ENCODE results near the gene MRRF.

Gene MRRF

DNA sequence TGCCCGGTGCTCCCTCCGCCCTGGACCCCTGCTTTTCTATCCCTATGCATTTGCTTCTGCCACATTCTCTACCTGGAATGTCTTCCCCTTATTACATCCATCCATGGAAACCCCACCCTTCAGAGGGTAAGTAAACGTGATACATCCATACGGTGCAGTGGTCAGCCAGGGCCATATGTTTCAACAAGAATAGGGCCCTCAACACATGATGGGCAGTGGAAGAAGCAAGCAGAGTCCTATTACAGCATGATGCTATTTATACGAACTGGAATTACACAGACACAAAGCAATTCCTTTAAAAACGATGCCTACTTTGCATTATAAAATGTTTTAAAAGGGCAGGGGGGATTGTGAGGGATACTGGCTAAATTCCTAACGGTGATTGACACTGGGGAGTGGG lies 68.0 kb downstream of the MRRF start:
- TF ChIP-seq POLR2AphosphoS5 (IDR thresholded peaks at IDR 0.05; ENCODE audit: low read depth, low read length) (no peak), SIN3A (IDR thresholded peaks at IDR 0.05; ENCODE audit: borderline replicate concordance, insufficient read depth, low read length) (no peak), TAF1 (IDR thresholded peaks at IDR 0.05; ENCODE audit: borderline replicate concordance, insufficient read depth, low read length) (no peak), FOXP2 (optimal IDR thresholded peaks at IDR 0.05; ENCODE audit: borderline replicate concordance, extremely low read depth, extremely low read length, insufficient read depth) (no peak)
- TF ChIP-seq, protein P1, sequence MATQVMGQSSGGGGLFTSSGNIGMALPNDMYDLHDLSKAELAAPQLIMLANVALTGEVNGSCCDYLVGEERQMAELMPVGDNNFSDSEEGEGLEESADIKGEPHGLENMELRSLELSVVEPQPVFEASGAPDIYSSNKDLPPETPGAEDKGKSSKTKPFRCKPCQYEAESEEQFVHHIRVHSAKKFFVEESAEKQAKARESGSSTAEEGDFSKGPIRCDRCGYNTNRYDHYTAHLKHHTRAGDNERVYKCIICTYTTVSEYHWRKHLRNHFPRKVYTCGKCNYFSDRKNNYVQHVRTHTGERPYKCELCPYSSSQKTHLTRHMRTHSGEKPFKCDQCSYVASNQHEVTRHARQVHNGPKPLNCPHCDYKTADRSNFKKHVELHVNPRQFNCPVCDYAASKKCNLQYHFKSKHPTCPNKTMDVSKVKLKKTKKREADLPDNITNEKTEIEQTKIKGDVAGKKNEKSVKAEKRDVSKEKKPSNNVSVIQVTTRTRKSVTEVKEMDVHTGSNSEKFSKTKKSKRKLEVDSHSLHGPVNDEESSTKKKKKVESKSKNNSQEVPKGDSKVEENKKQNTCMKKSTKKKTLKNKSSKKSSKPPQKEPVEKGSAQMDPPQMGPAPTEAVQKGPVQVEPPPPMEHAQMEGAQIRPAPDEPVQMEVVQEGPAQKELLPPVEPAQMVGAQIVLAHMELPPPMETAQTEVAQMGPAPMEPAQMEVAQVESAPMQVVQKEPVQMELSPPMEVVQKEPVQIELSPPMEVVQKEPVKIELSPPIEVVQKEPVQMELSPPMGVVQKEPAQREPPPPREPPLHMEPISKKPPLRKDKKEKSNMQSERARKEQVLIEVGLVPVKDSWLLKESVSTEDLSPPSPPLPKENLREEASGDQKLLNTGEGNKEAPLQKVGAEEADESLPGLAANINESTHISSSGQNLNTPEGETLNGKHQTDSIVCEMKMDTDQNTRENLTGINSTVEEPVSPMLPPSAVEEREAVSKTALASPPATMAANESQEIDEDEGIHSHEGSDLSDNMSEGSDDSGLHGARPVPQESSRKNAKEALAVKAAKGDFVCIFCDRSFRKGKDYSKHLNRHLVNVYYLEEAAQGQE (IDR thresholded peaks at IDR 0.05; ENCODE audit: insufficient read depth in 1 of 2, low read depth in 2 of 2, low read length in 2 of 2), result no peak

DNA sequence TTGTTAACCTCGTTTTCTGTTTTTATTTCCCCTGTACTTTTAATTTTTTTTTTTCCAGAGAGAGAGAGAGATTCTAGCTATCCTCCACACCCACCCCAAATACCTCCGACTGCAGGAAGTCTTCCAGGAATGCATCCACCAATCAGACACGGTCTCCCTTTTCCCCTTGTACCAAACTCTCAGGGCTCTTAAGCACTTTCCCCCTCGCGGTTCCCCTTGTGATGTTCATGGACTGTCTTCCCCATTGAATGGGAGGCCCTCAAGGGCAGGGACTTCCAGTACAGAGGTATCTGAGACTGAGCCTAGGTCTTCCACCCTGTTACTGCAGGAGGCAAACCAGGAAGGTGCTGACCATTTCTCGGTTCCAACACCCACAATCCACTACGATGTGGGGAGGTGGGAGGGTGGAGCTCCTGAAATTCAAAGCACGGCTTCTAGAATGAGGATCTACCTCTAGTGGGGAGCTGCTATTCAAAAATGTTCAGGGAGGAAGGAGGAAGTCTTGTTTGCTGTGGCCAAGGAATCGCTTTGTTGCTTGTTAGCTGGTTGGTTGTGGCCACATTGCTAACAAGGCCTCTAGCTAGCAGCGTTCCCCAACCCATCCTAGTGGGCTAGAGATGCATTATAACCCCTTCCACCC lies 68.6 kb downstream of the MRRF start:
- no peak for TF ChIP-seq SIN3A (IDR thresholded peaks at IDR 0.05; ENCODE audit: borderline replicate concordance, insufficient read depth, low read length)
- TF ChIP-seq TAF1 (IDR thresholded peaks at IDR 0.05; ENCODE audit: borderline replicate concordance, insufficient read depth, low read length), result no peak
- TF ChIP-seq FOXP2 (optimal IDR thresholded peaks at IDR 0.05; ENCODE audit: borderline replicate concordance, extremely low read depth, extremely low read length, insufficient read depth), result no peak
- no peak for TF ChIP-seq POLR2AphosphoS5 (IDR thresholded peaks at IDR 0.05; ENCODE audit: low read depth, low read length)
- TF ChIP-seq, protein P1 (IDR thresholded peaks at IDR 0.05; ENCODE audit: insufficient read depth in 1 of 2, low read depth in 2 of 2, low read length in 2 of 2), result no peak

GRCh38 chr9:122334916-122335315 lies 70.2 kb downstream of the MRRF start:
- TF ChIP-seq FOXP2 (optimal IDR thresholded peaks at IDR 0.05; ENCODE audit: borderline replicate concordance, extremely low read depth, extremely low read length, insufficient read depth) (no peak), TAF1 (IDR thresholded peaks at IDR 0.05; ENCODE audit: borderline replicate concordance, insufficient read depth, low read length) (no peak), SIN3A (IDR thresholded peaks at IDR 0.05; ENCODE audit: borderline replicate concordance, insufficient read depth, low read length) (no peak), POLR2AphosphoS5 (IDR thresholded peaks at IDR 0.05; ENCODE audit: low read depth, low read length) (no peak)
- TF ChIP-seq, protein P1 (IDR thresholded peaks at IDR 0.05; ENCODE audit: insufficient read depth in 1 of 2, low read depth in 2 of 2, low read length in 2 of 2), result no peak

DNA sequence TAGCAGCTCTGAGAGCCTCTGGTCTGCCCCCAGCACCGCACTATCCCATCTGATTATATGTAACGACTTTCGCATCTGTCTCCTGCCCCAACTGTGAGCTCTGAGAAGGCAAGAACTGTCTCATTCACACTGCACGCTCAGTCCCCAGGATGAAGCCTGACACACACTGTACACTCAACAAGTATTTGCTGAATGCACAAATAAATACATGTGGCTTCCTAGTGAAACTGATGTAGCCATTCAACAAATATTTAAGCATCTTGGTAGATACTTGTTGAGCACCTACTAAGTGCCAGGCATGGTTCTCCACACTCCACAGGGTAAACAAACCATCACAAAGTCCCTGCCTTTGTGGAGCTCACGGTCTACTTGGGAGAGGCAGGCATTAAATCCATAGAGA lies 71.5 kb downstream of the MRRF start:
- TF ChIP-seq TAF1 (IDR thresholded peaks at IDR 0.05; ENCODE audit: borderline replicate concordance, insufficient read depth, low read length) (no peak), FOXP2 (optimal IDR thresholded peaks at IDR 0.05; ENCODE audit: borderline replicate concordance, extremely low read depth, extremely low read length, insufficient read depth) (no peak), SIN3A (IDR thresholded peaks at IDR 0.05; ENCODE audit: borderline replicate concordance, insufficient read depth, low read length) (no peak), POLR2AphosphoS5 (IDR thresholded peaks at IDR 0.05; ENCODE audit: low read depth, low read length) (no peak)
- TF ChIP-seq, protein P1 (IDR thresholded peaks at IDR 0.05; ENCODE audit: insufficient read depth in 1 of 2, low read depth in 2 of 2, low read length in 2 of 2), result no peak
